Measurements from ENCODE around the gene CACNB4. TPM values are rescaled to one million over a fixed set of nuclear protein-coding genes. Genes with fewer than 3 reads are reported as not detected.

CACNB4 gene
- total RNA-seq, 4 donors from 2014 or later = 2.3 to 5.8 (median 2.8) TPM

DNA sequence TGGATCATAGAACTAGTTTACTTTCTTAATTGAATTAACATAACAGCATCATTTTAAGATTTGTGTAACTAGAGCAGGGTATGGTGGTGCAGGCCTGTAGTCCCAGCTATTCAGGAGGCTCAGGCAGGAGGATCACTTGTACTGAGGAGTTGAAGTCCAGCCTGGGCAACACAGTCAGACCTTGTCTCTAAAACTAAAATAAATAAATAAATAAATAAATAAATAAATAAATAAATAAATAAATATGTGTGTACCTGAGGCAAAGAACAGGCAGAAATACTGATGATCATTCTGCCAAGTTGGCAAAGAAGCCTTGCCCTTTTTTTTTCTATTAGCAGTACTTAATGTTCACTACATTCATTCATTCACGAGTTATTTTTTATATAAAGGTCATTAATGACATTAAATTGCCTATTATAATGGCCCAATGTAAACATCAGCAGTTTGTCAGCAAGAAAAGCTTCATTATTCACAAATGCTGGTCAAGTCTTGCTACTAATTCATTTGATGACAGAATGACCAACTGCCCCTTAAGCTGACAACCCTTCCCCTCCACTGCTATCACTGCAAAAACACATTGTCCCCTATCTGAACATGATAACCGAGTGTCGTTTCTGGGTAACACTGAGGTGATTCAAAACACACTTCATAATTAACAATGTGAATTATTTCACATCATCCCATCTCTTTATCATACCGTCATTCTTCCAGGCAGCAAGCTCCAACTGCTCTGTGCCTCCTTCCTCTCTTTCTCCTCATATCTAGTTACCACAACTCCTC lies 309.6 kb downstream of the CACNB4 start:
- TF ChIP-seq, protein P1, sequence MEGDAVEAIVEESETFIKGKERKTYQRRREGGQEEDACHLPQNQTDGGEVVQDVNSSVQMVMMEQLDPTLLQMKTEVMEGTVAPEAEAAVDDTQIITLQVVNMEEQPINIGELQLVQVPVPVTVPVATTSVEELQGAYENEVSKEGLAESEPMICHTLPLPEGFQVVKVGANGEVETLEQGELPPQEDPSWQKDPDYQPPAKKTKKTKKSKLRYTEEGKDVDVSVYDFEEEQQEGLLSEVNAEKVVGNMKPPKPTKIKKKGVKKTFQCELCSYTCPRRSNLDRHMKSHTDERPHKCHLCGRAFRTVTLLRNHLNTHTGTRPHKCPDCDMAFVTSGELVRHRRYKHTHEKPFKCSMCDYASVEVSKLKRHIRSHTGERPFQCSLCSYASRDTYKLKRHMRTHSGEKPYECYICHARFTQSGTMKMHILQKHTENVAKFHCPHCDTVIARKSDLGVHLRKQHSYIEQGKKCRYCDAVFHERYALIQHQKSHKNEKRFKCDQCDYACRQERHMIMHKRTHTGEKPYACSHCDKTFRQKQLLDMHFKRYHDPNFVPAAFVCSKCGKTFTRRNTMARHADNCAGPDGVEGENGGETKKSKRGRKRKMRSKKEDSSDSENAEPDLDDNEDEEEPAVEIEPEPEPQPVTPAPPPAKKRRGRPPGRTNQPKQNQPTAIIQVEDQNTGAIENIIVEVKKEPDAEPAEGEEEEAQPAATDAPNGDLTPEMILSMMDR (IDR thresholded peaks at IDR 0.05; ENCODE audit: low read depth) = no peak

DNA sequence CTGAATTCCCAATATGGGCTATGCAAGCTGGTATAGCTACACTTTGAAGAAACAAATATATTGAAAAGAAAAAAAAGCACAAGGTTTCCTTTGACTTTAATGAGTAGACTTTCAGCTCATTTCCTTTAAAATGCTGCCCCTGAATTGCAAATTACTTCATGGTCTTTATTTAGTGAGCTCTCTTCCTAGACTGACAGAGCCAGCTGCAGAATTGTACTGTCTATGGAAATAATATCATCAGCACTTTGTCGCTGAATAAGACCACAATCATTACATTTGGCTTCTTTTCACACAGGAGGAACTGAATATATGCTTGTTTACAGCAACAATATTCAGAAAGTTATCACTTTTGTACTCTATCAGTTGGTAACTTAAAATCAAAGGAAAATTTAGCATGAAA lies 312.4 kb downstream of the CACNB4 start:
- TF ChIP-seq, protein P1 (IDR thresholded peaks at IDR 0.05; ENCODE audit: low read depth) = no peak

GRCh38 chr2:151786077-151786476 lies 312.8 kb downstream of the CACNB4 start:
- TF ChIP-seq, protein P1 (IDR thresholded peaks at IDR 0.05; ENCODE audit: low read depth) = no peak

DNA sequence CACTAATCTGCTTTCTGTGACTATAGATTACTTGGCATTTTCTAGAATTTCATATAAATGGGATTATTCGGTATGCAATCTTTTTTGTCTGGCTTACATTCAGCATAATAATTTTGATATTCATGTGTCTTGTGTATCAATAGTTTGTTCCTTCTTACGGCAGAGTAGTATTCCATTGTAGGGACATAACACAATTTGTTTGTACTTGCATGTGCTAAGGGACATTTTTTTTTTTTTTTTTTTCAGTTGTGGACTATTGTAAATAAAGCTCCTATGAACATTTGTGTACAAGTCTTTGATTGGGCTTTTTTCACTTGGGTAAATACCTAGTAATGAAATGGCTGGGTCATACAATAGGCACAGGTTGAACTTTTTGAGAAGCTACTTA lies 315.7 kb downstream of the CACNB4 start:
- TF ChIP-seq, protein P1 (IDR thresholded peaks at IDR 0.05; ENCODE audit: low read depth) = no peak

Small RNA genes within 50 kb of the gene (small RNA-seq; reads per million reads assigned to genes)
- not detected for gene RPL30P2

Other genes starting within 250 kb of the CACNB4 start
- gene STAM2, start 76.7 kb upstream of the CACNB4 start, total RNA-seq = 10 to 100 TPM; 33.5 to 39.4 (median 36.9) TPM
- 10 to 100 TPM; 50.5 to 96.7 (median 79.6) TPM for gene FMNL2, start 236.1 kb upstream of the CACNB4 start, total RNA-seq

All from subcutaneous adipose tissue (tissue), 4 donors.